ENCODE results near the gene ERC1.
"Not testable (repeated sequence)": the region's sequence is repeated elsewhere in the genome, so short reads cannot be mapped to it uniquely, and the experiment has no call there.

DNA sequence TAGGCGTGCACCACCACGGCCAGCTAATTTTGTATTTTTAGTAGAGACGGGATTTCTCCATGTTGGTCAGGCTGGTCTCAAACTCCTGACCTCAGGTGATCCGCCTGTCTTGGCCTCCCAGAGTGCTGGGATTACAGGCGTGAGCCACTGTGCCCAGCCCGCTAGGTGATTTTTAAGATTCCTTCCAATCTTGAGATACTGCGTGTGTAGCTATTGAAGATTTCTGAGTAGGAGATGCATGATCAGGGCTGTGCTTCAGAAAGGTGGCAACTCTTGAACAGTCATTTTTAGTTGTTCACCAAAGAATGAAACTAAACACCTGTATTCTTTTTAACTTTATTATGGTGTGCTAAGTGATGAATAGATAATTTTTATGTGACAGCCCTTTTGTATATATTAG lies 8.7 kb downstream of the ERC1 start:
- TF ChIP-seq, protein P1, sequence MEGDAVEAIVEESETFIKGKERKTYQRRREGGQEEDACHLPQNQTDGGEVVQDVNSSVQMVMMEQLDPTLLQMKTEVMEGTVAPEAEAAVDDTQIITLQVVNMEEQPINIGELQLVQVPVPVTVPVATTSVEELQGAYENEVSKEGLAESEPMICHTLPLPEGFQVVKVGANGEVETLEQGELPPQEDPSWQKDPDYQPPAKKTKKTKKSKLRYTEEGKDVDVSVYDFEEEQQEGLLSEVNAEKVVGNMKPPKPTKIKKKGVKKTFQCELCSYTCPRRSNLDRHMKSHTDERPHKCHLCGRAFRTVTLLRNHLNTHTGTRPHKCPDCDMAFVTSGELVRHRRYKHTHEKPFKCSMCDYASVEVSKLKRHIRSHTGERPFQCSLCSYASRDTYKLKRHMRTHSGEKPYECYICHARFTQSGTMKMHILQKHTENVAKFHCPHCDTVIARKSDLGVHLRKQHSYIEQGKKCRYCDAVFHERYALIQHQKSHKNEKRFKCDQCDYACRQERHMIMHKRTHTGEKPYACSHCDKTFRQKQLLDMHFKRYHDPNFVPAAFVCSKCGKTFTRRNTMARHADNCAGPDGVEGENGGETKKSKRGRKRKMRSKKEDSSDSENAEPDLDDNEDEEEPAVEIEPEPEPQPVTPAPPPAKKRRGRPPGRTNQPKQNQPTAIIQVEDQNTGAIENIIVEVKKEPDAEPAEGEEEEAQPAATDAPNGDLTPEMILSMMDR (IDR thresholded peaks at IDR 0.05; ENCODE audit: low read depth, low read length, poor library complexity, severe bottlenecking) = not testable (repeated sequence)
- not testable (repeated sequence) for TF ChIP-seq EZH2phosphoT487 (IDR thresholded peaks at IDR 0.05; ENCODE audit: borderline replicate concordance, low read length)

All from DOHH2 (cell line).